Vagina (tissue), 2 donors: ENCODE results near the gene ABLIM2.

Experiments used
- POLR2A ChIP-seq, 2 donors: fragments of 450-650 bp; IDR thresholded peaks; one replicate each; pipeline ENCODE4 v1.6.1; 2017; ENCODE audit warnings: antibody characterized with exemption in 2 of 2, mild to moderate bottlenecking in 2 of 2, moderate library complexity in 2 of 2
- POLR2AphosphoS5 ChIP-seq, 2 donors: sonication (generic); formaldehyde crosslinking; IDR thresholded peaks; one replicate each; pipeline ENCODE4 v1.9.0; 2017; ENCODE audit warnings: antibody characterized with exemption in 2 of 2, mild to moderate bottlenecking in 2 of 2, low read depth in 1 of 2; ENCODE audit not compliant: insufficient read depth in 1 of 2
- TF ChIP-seq, protein P1 (sequence below), 3 experiments: fragments of 450-650 bp in 2 of 3; fragments of 200-600 bp in 1 of 3; sonication (generic) in 1 of 3; IDR thresholded peaks; one replicate each; pipeline ENCODE4 v1.5.1; 2017 to 2019; ENCODE audit warnings: antibody characterized with exemption in 3 of 3, mild to moderate bottlenecking in 2 of 3, moderate library complexity in 2 of 3

DNA sequence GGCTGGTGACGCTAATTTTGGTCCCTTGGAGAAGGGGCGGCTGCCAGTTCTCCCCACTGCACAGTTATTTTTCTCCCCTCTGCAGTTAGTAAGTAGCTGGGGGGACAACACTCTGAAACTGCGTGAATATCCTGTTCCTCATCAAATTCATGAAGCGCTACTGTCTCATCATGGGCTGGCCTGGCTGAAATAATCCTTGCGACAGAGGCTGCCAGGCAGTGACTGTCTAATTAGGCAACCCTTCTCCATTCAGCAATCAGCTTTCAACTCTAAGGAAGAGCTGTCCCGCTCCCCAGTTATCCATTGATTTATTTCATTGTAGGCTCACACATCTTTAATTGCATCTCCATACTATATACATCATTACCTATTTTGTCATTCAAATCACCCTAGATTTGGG, 48.7 kb upstream of the ABLIM2 start:
- TF ChIP-seq, protein P1, sequence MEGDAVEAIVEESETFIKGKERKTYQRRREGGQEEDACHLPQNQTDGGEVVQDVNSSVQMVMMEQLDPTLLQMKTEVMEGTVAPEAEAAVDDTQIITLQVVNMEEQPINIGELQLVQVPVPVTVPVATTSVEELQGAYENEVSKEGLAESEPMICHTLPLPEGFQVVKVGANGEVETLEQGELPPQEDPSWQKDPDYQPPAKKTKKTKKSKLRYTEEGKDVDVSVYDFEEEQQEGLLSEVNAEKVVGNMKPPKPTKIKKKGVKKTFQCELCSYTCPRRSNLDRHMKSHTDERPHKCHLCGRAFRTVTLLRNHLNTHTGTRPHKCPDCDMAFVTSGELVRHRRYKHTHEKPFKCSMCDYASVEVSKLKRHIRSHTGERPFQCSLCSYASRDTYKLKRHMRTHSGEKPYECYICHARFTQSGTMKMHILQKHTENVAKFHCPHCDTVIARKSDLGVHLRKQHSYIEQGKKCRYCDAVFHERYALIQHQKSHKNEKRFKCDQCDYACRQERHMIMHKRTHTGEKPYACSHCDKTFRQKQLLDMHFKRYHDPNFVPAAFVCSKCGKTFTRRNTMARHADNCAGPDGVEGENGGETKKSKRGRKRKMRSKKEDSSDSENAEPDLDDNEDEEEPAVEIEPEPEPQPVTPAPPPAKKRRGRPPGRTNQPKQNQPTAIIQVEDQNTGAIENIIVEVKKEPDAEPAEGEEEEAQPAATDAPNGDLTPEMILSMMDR (IDR thresholded peaks at IDR 0.05), result no peak
- TF ChIP-seq POLR2AphosphoS5 (IDR thresholded peaks at IDR 0.05; ENCODE audit: insufficient read depth in 1 of 2, low read depth in 1 of 2), result no peak
- TF ChIP-seq POLR2A (IDR thresholded peaks at IDR 0.05), result no peak
